ENCODE results near the gene EFNA5. TPM values are rescaled to one million over a fixed set of nuclear protein-coding genes. Genes with fewer than 3 reads are reported as not detected.

Gene EFNA5
- polyA plus RNA-seq, 3 donors, result 0.01 TPM; not detected in 2

GRCh38 chr5:107680099-107680498 lies 9.4 kb upstream of the EFNA5 start:
- intact Hi-C loops (cut with micrococcal nuclease), result no loop called here
- Mint-ChIP-seq H3K4me1 (no peaks in the 10 kb centered on the region), H3K4me3 (no peak overlapping the region), H3K36me3 (no peaks in the 10 kb centered on the region), H3K9me3 (peaks cover 0 to 3% (median 0%) of the 10 kb centered on the region in 7 donors), H3K27me3 (ENCODE audit: low read depth in 3 of 3) (peaks cover 4 to 22% (median 8%) of the 10 kb centered on the region in 3 donors), H3K27ac (no peak overlapping the region)
- Histone ChIP-seq H3K4me1 (ENCODE audit: control insufficient read depth in 1 of 2, insufficient read depth in 2 of 2, low read length in 2 of 2) (no peaks in the 10 kb centered on the region), H3K4me2 (replicated peaks; ENCODE audit: extremely low read depth, low read length, poor library complexity, severe bottlenecking) (no peak overlapping the region), H3K9me3 (replicated peaks in 1 of 2; ENCODE audit: control insufficient read depth in 1 of 2, insufficient read depth in 1 of 2, low read length in 2 of 2) (no peaks in the 10 kb centered on the region), H2AFZ (ENCODE audit: insufficient read depth, low read depth, low read length, poor library complexity, severe bottlenecking) (no peak overlapping the region), H3K27me3 (ENCODE audit: control insufficient read depth in 2 of 2, insufficient read depth in 2 of 2, low read length in 2 of 2) (peaks cover 2 to 29% of the 10 kb centered on the region in 2 donors), H3K4me3 (replicated peaks in 1 of 3; ENCODE audit: low read depth in 2 of 3, low read length in 3 of 3) (no peak overlapping the region), H4K20me1 (ENCODE audit: insufficient read depth, low read length) (no peaks in the 10 kb centered on the region), H3K27ac (ENCODE audit: low read depth in 1 of 2, low read length in 2 of 2) (no peak overlapping the region), H3K36me3 (replicated peaks in 1 of 2; ENCODE audit: control insufficient read depth in 1 of 2, insufficient read depth in 2 of 2, low read length in 2 of 2) (no peaks in the 10 kb centered on the region), H3K79me2 (ENCODE audit: insufficient read depth, low read length) (no peaks in the 10 kb centered on the region), H3K9ac (ENCODE audit: insufficient read depth, low read length, poor library complexity, severe bottlenecking) (no peak overlapping the region)
- no peak for DNase-seq
- TF ChIP-seq CTCF (IDR thresholded peaks at IDR 0.05), result no peak

GRCh38 chr5:107676702-107677101 lies 6.0 kb upstream of the EFNA5 start:
- Histone ChIP-seq H2AFZ (ENCODE audit: insufficient read depth, low read depth, low read length, poor library complexity, severe bottlenecking) (no peak overlapping the region), H3K9me3 (replicated peaks in 1 of 2; ENCODE audit: control insufficient read depth in 1 of 2, insufficient read depth in 1 of 2, low read length in 2 of 2) (peaks cover 0 to 14% of the 10 kb centered on the region in 2 donors), H3K4me3 (replicated peaks in 1 of 3; ENCODE audit: low read depth in 2 of 3, low read length in 3 of 3) (no peak overlapping the region), H3K36me3 (replicated peaks in 1 of 2; ENCODE audit: control insufficient read depth in 1 of 2, insufficient read depth in 2 of 2, low read length in 2 of 2) (no peaks in the 10 kb centered on the region), H3K27ac (ENCODE audit: low read depth in 1 of 2, low read length in 2 of 2) (no peak overlapping the region), H3K27me3 (ENCODE audit: control insufficient read depth in 2 of 2, insufficient read depth in 2 of 2, low read length in 2 of 2) (peaks cover 25 to 61% of the 10 kb centered on the region in 2 donors), H4K20me1 (ENCODE audit: insufficient read depth, low read length) (no peaks in the 10 kb centered on the region), H3K4me2 (replicated peaks; ENCODE audit: extremely low read depth, low read length, poor library complexity, severe bottlenecking) (no peak overlapping the region), H3K79me2 (ENCODE audit: insufficient read depth, low read length) (no peaks in the 10 kb centered on the region), H3K9ac (ENCODE audit: insufficient read depth, low read length, poor library complexity, severe bottlenecking) (no peak overlapping the region), H3K4me1 (ENCODE audit: control insufficient read depth in 1 of 2, insufficient read depth in 2 of 2, low read length in 2 of 2) (peaks cover 16 to 19% of the 10 kb centered on the region in 2 donors)
- Mint-ChIP-seq H3K36me3 (peaks cover 2 to 3% of the 10 kb centered on the region in 2 donors), H3K4me3 (no peak overlapping the region), H3K9me3 (peaks cover 0 to 7% (median 4%) of the 10 kb centered on the region in 7 donors), H3K4me1 (peaks cover 18% of the 10 kb centered on the region), H3K27ac (no peak overlapping the region), H3K27me3 (ENCODE audit: low read depth in 3 of 3) (peaks cover 30 to 54% (median 36%) of the 10 kb centered on the region in 3 donors)
- no peak for TF ChIP-seq CTCF (IDR thresholded peaks at IDR 0.05)
- no peak for DNase-seq
- intact Hi-C loops (cut with micrococcal nuclease), result no loop called here

Data from CD14-positive monocyte (primary cell).